Measurements from ENCODE around the gene MMP21.

- TF ChIP-seq CTCF (IDR thresholded peaks at IDR 0.05; ENCODE audit: borderline replicate concordance, extremely low read depth, low read length, poor library complexity, severe bottlenecking) (no peak), EZH2 (IDR thresholded peaks at IDR 0.05; ENCODE audit: borderline replicate concordance, low read depth, low read length, severe bottlenecking) (no peak)
These were observed 32.4 kb upstream of the MMP21 start for GRCh38 chr10:125808047-125808446.

All from DND-41 (cell line).